Measurements from ENCODE around the gene CBX8. TPM values are rescaled to one million over a fixed set of nuclear protein-coding genes. Genes with fewer than 3 reads are reported as not detected.
A peak's percentile ranks its signal among the peaks of the same experiment; 100 is the strongest.

The CBX8 gene
- total and polyA plus RNA-seq, 2 of the 13 experiments (the other 11 are each of a cell fraction or from before 2014, with no cell fraction given), result 0.34 to 12.6 TPM

GRCh38 chr17:79813297-79814126 lies 16.6 kb upstream of the CBX8 start (continued):
- TF ChIP-seq GMEB2 (CRISPR knock-in tag; IDR thresholded peaks at IDR 0.05; ENCODE audit: low read depth) (no peak), ZFX (CRISPR knock-in tag; IDR thresholded peaks at IDR 0.05; ENCODE audit: low read depth) (no peak), ZNF432 (CRISPR knock-in tag; IDR thresholded peaks at IDR 0.05; ENCODE audit: borderline replicate concordance) (no peak), ZBTB7B (CRISPR knock-in tag; IDR thresholded peaks at IDR 0.05) (0 out of 2 replicates have a peak, but pooled peaks have one; percentile 19), NFYB (CRISPR knock-in tag; IDR thresholded peaks at IDR 0.05) (no peak), BCL6 (CRISPR knock-in tag; IDR thresholded peaks at IDR 0.05) (0 out of 2 replicates have a peak, but pooled peaks have one; percentile 8), STAT5B (CRISPR knock-in tag; IDR thresholded peaks at IDR 0.05) (no peak), DPF2 (CRISPR knock-in tag; IDR thresholded peaks at IDR 0.05; ENCODE audit: borderline replicate concordance, low read depth) (no peak), BHLHE40 (IDR thresholded peaks at IDR 0.05; ENCODE audit: low read length) (no peak), MXD3 (CRISPR knock-in tag; IDR thresholded peaks at IDR 0.05) (0 out of 2 replicates have a peak, but pooled peaks have one; percentile 13), GTF3A (CRISPR knock-in tag; conservative IDR thresholded peaks at IDR 0.05) (no peak), CCAR2 (optimal IDR thresholded peaks at IDR 0.05; ENCODE audit: low read depth, low read length) (no peak), ZHX2 (IDR thresholded peaks at IDR 0.05; ENCODE audit: low read depth) (peak; percentile 20; the same call in 1 of the 2 replicates), ZHX2 (CRISPR knock-in tag; IDR thresholded peaks at IDR 0.05; ENCODE audit: borderline replicate concordance) (no peak), HOXA3 (CRISPR knock-in tag; IDR thresholded peaks at IDR 0.05) (0 out of 2 replicates have a peak, but pooled peaks have one; percentile 9), ZNF605 (CRISPR knock-in tag; IDR thresholded peaks at IDR 0.05) (no peak), ZNF607 (CRISPR knock-in tag; IDR thresholded peaks at IDR 0.05; ENCODE audit: borderline replicate concordance) (peak; percentile 51; the same call in 1 of the 2 replicates), ZBTB38 (CRISPR knock-in tag; IDR thresholded peaks at IDR 0.05) (0 out of 2 replicates have a peak, but pooled peaks have one; percentile 9), PATZ1 (CRISPR knock-in tag; IDR thresholded peaks at IDR 0.05) (peak; percentile 67)

All from HepG2 (cell line).